Glomerular endothelial cell (primary cell): Measurements from ENCODE around the gene WDR55. TPM values are rescaled to one million over a fixed set of nuclear protein-coding genes. Genes with fewer than 3 reads are reported as not detected.
"Not testable (repeated sequence)": the region's sequence is repeated elsewhere in the genome, so short reads cannot be mapped to it uniquely, and the experiment has no call there.

Source experiments
- DNase-seq: peaks from one replicate; pipeline ENCODE4 v3.0.0-alpha.2; 2011; ENCODE audit warnings: low read depth, low spot score; ENCODE audit errors: extremely low read depth
- total RNA-seq: library from RNA; depleted of rRNA; stranded (reverse); fragments of >200 nt; gene quantifications from 2 replicates; pipeline ENCODE4 v1.2.3, GENCODE V29; 2015

WDR55 gene
- total RNA-seq, 1 donor from 2014 or later: 21.3 TPM

DNA sequence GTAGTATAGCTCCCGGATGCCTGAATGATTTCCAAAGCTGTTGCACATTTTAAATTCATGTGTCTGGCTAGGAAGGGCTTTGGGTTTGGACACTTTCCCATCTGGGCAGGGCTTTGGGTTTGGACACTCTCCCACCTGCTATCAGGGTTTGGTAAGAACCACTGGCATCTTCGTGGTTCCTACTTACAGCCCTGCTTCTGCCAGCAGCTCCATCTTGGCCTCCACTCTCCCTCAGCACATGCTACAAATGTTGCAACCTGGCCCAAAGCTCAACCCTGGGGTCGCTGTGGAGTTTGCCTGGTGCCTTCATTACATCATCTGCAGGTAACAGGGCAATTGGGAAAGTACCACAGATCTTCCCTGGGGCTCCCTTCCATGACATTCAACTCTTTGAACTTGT is 22.0 kb upstream of the WDR55 start:
- no peak for DNase-seq

DNA sequence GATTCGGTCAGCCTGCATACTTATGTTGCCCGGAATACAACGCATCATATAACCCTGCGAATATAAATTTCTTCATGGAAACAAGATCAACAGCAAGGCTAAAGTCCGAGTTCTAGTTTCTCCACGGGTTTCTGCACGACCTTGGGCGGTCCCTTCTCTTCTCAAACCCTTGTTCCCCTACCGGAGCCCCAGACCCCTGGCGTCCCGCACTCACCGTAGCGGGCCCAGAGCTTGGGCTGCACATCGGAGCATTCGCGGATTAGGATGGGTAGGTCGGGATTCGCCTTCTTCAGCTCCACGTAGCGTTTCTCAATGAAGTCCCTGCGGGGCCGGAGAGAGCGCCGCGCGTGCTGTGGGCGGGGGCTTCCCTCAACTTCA is 17.7 kb upstream of the WDR55 start:
- no peak for DNase-seq

DNA sequence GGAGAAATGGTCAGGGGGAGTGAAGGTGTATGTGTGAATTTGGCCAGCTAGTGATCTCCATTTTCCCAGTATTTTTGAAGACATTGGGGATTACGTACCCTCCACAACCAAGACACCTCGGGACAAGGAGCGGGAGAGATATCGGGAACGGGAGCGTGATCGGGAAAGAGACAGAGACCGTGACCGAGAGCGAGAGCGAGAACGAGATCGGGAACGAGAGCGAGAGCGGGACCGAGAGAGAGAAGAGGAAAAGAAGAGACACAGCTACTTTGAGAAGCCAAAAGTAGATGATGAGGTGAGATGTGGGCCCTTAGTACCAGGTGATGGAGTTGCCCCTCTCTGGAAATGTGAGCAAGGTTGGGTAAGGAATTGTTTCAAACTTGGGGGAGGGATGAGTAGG is 5.8 kb upstream of the WDR55 start:
- no peak for DNase-seq

DNA sequence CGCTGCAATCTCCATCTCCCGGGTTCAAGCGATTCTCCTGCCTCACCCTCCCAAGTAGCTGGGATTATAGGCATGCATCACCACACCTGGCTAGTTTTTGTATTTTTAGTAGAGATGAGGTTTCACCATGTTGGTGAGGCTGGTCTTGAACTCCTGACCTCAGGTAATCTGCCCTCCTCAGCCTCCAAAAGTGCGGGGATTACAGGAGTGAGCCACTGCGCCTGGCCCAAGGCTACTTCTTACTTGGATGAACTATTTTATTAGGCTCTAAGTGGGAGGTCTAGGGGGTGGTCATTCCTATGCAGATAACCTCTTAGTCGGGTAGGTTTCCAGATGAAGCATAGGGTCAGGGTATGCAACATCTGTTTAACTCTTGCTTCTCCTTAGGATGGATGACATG is 4.3 kb upstream of the WDR55 start:
- DNase-seq: not testable (repeated sequence)

- DNase-seq: no peak
Observed at GRCh38 chr5:140664030-140664358, 710 bp upstream of the WDR55 start.

DNA sequence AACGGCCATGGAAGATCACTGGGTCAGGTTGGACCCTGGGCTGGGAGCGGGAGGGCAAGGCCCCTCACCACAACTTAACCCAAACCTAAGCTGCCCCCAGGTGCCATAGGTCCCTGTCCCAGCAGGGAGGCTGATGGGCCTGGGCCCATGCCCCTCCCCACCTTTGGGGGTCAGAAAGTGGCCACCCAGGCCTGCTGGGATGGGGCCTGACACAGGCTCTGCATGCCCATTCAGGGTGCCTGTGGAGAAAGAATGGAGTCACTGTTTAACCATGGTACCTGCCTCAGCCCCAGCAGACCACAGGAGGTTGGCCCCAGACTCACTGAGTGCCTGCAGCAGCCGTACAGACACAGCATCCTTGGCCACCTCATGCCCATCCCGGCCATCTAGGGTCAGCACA is 6.3 kb downstream of the WDR55 start:
- DNase-seq: not testable (repeated sequence)

DNA sequence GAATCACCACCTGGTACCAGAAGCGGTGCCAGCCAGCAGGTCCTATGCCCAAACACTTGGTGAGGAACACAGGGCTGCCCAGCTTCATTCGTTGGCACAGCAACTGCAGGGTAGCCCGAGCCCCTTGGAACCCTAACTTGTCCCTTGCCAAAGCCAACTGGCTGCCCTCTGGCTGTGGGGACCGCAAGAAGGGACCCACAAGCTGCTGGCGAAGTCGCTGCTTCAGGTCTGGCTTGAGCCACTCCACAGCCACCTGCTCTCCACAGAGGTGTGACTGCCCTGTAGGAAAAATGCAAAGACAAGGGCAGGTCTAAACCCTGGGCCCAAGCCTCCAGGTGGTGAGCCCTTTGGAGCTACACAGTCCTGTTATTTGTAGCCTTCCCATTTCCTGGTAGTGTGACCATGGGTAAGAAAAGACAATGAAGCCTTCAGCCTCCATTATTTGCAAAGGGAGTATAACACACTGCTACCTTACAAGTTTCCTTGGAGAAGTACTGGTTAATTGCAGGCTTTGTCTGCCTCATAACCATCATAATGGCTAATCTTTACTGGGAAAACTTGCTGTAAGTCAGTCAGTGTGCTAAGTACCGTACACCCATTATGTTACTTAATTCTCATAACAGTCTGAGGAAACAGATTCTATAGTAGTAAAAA is 6.9 kb downstream of the WDR55 start:
- DNase-seq: no peak

DNA sequence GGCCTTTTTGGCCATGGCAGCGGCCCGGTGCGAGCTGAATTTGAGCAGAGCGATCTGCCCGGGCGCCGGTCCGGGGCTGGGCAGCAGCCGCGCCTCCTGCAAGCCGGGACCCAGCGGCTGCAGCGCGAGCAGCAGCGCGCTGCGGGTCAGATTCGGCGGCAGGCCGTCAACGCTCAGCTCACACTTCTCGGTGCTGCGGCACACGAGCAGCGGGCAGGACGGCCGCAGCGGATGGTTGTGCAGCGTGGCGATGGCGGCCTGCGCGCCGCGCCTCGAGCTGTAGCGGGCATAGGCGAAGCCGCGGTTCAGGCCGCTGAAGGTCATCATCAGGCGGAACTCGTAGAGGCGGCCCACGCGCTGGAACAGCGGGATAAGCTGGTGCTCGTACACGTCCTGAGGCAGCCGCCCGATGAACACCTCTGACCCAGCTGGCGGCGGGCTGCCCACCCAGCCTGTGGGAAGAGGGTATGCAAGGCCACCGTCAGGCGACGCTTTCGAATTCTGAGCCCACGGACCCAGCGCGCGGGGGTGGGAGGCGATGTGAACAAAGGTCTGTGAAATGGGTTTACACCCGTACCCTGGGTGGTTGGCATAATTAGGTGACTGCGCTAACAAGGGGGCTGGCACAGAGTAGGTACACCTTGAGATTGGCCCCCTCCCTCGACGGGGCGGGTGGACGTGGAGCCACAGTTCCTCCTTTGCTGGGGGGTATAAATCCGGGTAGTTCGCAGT is 7.9 kb downstream of the WDR55 start:
- no peak for DNase-seq

DNA sequence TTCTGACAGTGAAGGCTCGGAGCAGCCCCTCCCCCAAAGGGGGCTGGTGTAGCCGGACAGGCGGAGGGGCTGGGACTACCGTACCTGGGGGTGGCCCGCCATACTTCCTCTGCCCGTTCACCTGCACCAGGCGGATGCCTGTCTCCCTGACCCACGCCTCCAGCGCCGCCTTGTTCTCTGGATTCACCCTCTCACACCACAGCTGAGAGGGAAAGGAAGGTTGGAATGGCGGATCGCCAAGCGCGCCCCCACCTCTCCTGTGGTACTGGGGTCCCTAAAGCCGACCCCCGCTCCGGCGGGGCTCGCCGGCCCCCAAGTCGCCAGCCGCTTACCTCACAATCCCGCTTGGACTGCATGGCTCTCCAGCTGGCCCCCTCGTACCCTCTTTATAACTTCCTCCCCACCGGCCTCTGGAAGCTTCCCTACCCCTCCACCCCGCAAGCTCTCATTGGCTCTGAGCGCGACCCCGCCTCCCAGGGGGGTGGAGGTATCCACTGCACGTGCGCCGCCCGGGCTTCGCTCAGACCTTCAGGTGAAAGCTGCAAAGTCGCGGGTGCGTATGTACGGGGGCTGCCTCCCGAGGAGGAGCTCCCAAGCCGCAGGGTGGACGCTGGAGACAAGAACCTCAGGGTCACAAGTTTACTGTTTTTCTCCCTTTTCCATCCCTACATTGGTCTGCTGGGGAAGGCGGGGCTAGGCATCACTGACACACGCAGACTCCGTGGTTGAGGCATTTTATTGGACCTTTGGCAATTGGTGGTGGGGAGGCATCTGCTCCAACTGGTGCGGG is 8.7 kb downstream of the WDR55 start, which contains the start of gene DND1:
Gene DND1, minus strand, starts transcription at position 390 of the 790 bp plus-strand sequence. Its CDS starts 34 bp downstream, at position 356.
- no peak for DNase-seq

GRCh38 chr5:140674211-140674610 is 9.5 kb downstream of the WDR55 start:
- DNase-seq: no peak

DNA sequence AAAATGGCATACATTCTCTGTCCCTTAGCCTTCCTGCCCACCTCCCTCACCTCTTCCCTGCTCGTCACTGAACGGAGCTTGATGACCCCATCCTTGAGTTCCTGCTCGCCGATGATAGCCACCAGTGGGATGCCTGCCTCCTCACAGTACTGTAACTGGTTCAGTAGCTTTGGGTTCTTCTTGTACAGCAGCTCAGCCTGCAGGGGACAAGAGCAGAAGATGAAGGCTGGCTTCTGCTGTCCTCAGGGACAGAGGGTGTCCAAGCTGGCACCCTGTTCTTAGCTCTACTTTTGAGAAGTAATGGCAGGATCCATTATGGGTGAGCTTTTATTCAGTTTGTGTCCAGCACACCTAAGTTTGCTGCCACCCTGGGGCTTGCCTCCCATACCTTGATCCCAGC is 9.9 kb downstream of the WDR55 start:
- DNase-seq: no peak

GRCh38 chr5:140677947-140678346 is 13.2 kb downstream of the WDR55 start:
- DNase-seq: no peak

GRCh38 chr5:140678993-140679392 is 14.3 kb downstream of the WDR55 start:
- no peak for DNase-seq

GRCh38 chr5:140690376-140690932 is 25.8 kb downstream of the WDR55 start:
- no peak for DNase-seq

GRCh38 chr5:140690941-140691924 is 26.5 kb downstream of the WDR55 start, which contains the start of the genes HARS1 and HARS2:
Gene HARS1, minus strand, starts transcription at chr5:140691370. Its CDS starts 66 bp downstream, at chr5:140691304.
Gene HARS2, plus strand, starts transcription at chr5:140691455. Its CDS starts 194 bp downstream, at chr5:140691649.
- peak; percentile 74 for DNase-seq

DNA sequence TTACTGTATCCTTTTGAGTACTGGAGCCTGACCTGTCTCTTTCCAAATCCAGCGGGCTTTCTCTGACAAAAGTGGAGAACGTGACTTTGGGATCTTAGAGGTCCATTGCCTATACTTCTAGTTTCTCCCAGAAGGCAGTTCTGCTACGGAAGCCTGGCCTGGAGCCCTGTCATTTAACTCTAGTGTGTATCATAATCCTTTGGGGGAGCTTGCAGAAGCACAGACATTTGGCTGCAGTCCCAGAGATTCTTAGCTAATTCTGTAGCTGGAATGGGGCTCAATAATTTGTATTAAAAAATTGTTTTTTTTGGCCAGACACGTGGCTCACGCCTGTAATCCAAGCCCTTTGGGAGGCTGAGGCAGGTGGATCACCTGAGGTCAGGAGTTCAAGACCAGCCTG is 29.6 kb downstream of the WDR55 start:
- no peak for DNase-seq

GRCh38 chr5:140696891-140697492 is 32.3 kb downstream of the WDR55 start:
- DNase-seq: no peak

- peak; percentile 96 for DNase-seq
Observed at GRCh38 chr5:140700177-140701144, 35.8 kb downstream of the WDR55 start, which contains the start of gene ZMAT2. Gene ZMAT2, plus strand, starts transcription at chr5:140700447. Its CDS starts 14 bp downstream, at chr5:140700461.
